ENCODE measurements around the gene DNAJC25.

DNA sequence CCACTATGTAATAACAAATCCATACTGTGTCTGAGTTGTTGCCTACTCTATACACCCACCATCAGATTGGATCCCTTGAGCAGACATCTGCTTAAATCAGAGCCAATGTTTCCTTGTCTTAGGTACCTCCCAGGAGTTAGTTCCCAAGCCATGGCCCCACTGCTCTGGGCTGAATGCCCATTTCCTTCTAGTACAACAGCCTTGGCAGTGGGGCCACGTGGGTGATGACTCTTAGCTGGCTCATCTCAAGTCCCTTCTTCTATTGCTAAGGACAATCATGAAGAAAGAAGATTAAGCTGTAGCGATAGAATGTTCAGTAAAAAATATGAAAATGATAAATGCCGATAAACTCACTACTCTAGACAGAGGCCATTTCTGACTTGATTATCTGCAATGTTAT lies 48.2 kb upstream of the DNAJC25 start:
- TF ChIP-seq CREB1 (CRISPR knock-in tag; IDR thresholded peaks at IDR 0.05; ENCODE audit: low read depth) (no peak), POLR2AphosphoS5 (IDR thresholded peaks at IDR 0.05; ENCODE audit: low read depth) (no peak), EZH2 (IDR thresholded peaks at IDR 0.05; ENCODE audit: low read depth, unreplicated experiment) (no peak), NANOG (IDR thresholded peaks at IDR 0.05; ENCODE audit: borderline replicate concordance) (no peak), EZH2phosphoT487 (IDR thresholded peaks at IDR 0.05; ENCODE audit: unreplicated experiment) (no peak), ZNF331 (CRISPR knock-in tag; IDR thresholded peaks at IDR 0.05; ENCODE audit: low read depth) (no peak), ZNF114 (CRISPR knock-in tag; IDR thresholded peaks at IDR 0.05) (no peak)
- TF ChIP-seq, protein P1, sequence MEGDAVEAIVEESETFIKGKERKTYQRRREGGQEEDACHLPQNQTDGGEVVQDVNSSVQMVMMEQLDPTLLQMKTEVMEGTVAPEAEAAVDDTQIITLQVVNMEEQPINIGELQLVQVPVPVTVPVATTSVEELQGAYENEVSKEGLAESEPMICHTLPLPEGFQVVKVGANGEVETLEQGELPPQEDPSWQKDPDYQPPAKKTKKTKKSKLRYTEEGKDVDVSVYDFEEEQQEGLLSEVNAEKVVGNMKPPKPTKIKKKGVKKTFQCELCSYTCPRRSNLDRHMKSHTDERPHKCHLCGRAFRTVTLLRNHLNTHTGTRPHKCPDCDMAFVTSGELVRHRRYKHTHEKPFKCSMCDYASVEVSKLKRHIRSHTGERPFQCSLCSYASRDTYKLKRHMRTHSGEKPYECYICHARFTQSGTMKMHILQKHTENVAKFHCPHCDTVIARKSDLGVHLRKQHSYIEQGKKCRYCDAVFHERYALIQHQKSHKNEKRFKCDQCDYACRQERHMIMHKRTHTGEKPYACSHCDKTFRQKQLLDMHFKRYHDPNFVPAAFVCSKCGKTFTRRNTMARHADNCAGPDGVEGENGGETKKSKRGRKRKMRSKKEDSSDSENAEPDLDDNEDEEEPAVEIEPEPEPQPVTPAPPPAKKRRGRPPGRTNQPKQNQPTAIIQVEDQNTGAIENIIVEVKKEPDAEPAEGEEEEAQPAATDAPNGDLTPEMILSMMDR (conservative IDR thresholded peaks at IDR 0.05; ENCODE audit: low read depth in 2 of 2): no peak
- TF ChIP-seq, protein P2, sequence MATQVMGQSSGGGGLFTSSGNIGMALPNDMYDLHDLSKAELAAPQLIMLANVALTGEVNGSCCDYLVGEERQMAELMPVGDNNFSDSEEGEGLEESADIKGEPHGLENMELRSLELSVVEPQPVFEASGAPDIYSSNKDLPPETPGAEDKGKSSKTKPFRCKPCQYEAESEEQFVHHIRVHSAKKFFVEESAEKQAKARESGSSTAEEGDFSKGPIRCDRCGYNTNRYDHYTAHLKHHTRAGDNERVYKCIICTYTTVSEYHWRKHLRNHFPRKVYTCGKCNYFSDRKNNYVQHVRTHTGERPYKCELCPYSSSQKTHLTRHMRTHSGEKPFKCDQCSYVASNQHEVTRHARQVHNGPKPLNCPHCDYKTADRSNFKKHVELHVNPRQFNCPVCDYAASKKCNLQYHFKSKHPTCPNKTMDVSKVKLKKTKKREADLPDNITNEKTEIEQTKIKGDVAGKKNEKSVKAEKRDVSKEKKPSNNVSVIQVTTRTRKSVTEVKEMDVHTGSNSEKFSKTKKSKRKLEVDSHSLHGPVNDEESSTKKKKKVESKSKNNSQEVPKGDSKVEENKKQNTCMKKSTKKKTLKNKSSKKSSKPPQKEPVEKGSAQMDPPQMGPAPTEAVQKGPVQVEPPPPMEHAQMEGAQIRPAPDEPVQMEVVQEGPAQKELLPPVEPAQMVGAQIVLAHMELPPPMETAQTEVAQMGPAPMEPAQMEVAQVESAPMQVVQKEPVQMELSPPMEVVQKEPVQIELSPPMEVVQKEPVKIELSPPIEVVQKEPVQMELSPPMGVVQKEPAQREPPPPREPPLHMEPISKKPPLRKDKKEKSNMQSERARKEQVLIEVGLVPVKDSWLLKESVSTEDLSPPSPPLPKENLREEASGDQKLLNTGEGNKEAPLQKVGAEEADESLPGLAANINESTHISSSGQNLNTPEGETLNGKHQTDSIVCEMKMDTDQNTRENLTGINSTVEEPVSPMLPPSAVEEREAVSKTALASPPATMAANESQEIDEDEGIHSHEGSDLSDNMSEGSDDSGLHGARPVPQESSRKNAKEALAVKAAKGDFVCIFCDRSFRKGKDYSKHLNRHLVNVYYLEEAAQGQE (IDR thresholded peaks at IDR 0.05; ENCODE audit: unreplicated experiment): no peak
- TF ChIP-seq, protein P3, sequence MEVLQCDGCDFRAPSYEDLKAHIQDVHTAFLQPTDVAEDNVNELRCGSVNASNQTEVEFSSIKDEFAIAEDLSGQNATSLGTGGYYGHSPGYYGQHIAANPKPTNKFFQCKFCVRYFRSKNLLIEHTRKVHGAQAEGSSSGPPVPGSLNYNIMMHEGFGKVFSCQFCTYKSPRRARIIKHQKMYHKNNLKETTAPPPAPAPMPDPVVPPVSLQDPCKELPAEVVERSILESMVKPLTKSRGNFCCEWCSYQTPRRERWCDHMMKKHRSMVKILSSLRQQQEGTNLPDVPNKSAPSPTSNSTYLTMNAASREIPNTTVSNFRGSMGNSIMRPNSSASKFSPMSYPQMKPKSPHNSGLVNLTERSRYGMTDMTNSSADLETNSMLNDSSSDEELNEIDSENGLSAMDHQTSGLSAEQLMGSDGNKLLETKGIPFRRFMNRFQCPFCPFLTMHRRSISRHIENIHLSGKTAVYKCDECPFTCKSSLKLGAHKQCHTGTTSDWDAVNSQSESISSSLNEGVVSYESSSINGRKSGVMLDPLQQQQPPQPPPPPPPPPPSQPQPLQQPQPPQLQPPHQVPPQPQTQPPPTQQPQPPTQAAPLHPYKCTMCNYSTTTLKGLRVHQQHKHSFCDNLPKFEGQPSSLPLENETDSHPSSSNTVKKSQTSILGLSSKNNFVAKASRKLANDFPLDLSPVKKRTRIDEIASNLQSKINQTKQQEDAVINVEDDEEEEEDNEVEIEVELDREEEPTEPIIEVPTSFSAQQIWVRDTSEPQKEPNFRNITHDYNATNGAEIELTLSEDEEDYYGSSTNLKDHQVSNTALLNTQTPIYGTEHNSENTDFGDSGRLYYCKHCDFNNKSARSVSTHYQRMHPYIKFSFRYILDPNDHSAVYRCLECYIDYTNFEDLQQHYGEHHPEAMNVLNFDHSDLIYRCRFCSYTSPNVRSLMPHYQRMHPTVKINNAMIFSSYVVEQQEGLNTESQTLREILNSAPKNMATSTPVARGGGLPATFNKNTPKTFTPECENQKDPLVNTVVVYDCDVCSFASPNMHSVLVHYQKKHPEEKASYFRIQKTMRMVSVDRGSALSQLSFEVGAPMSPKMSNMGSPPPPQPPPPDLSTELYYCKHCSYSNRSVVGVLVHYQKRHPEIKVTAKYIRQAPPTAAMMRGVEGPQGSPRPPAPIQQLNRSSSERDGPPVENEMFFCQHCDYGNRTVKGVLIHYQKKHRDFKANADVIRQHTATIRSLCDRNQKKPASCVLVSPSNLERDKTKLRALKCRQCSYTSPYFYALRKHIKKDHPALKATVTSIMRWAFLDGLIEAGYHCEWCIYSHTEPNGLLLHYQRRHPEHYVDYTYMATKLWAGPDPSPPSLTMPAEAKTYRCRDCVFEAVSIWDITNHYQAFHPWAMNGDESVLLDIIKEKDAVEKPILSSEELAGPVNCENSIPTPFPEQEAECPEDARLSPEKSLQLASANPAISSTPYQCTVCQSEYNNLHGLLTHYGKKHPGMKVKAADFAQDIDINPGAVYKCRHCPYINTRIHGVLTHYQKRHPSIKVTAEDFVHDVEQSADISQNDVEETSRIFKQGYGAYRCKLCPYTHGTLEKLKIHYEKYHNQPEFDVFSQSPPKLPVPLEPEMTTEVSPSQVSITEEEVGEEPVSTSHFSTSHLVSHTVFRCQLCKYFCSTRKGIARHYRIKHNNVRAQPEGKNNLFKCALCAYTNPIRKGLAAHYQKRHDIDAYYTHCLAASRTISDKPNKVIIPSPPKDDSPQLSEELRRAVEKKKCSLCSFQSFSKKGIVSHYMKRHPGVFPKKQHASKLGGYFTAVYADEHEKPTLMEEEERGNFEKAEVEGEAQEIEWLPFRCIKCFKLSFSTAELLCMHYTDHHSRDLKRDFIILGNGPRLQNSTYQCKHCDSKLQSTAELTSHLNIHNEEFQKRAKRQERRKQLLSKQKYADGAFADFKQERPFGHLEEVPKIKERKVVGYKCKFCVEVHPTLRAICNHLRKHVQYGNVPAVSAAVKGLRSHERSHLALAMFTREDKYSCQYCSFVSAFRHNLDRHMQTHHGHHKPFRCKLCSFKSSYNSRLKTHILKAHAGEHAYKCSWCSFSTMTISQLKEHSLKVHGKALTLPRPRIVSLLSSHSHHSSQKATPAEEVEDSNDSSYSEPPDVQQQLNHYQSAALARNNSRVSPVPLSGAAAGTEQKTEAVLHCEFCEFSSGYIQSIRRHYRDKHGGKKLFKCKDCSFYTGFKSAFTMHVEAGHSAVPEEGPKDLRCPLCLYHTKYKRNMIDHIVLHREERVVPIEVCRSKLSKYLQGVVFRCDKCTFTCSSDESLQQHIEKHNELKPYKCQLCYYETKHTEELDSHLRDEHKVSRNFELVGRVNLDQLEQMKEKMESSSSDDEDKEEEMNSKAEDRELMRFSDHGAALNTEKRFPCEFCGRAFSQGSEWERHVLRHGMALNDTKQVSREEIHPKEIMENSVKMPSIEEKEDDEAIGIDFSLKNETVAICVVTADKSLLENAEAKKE (CRISPR knock-in tag; IDR thresholded peaks at IDR 0.05): no peak

Data from GM23338 (cell line).